Endothelial cell of umbilical vein (primary cell): ENCODE data around the gene UBE2L6. TPM values are rescaled to one million over a fixed set of nuclear protein-coding genes. Genes with fewer than 3 reads are reported as not detected.

Source experiments
- BruUV-seq: library from RNA; stranded (reverse); fragments of 400-500 nt; replicated peaks from 2 replicates; lab custom pipeline; 2021; lab: Mats Ljungman, UMichigan
- CTCF ChIA-PET: fragments of 300-600, 350-600 bp; sonication (Branson Sonifier 250); formaldehyde crosslinking; loops from one replicate; lab custom pipeline; 2021; ENCODE audit warnings: antibody characterized with exemption, inconsistent platforms; lab: Charles Lee
- POLR2A ChIA-PET: fragments of 300-600, 350-600 bp; sonication (Branson Sonifier 250); formaldehyde crosslinking; loops from one replicate; lab custom pipeline; 2021; ENCODE audit warnings: antibody characterized with exemption, inconsistent platforms; lab: Charles Lee
- DNase-seq: peaks from one replicate; pipeline ENCODE4 v3.0.0-alpha.2; 2011; ENCODE audit warnings: low read depth, low spot score
- FAIRE-seq: peaks from 2 replicates; lab custom pipeline; 2011; peaks lifted over from hg19 to GRCh38; lab: Jason Lieb, UNC
- H2AFZ ChIP-seq: 2 replicates; pipeline ENCODE4 v1.6.0; 2012; ENCODE audit warnings: low read depth, low read length, control low read depth, inconsistent platforms
- H3K27ac ChIP-seq: 2 replicates; pipeline ENCODE4 v1.5.1; 2011; ENCODE audit warnings: low read depth, mild to moderate bottlenecking, control low read depth, low read length, moderate library complexity; ENCODE audit not compliant: insufficient read depth
- H3K27me3 ChIP-seq, 2 experiments: 2 replicates each; pipeline versions ENCODE4 v1.6.0 to v1.6.1; 2011; ENCODE audit warnings: low read length in 2 of 2, mixed read lengths in 1 of 2; ENCODE audit not compliant: control insufficient read depth in 2 of 2, insufficient read depth in 2 of 2
- H3K36me3 ChIP-seq, 2 experiments: 2 replicates in 1 of 2; 3 replicates in 1 of 2; pipeline ENCODE4 v1.5.1; 2011; ENCODE audit warnings: low read length in 2 of 2, mild to moderate bottlenecking in 1 of 2, moderate library complexity in 1 of 2; ENCODE audit not compliant: control insufficient read depth in 2 of 2, insufficient read depth in 2 of 2; ENCODE audit errors: extremely low read depth in 1 of 2
- H3K4me1 ChIP-seq: 3 replicates; pipeline ENCODE4 v1.5.1; 2011; ENCODE audit warnings: mild to moderate bottlenecking, low read length; ENCODE audit not compliant: control insufficient read depth, insufficient read depth; ENCODE audit errors: extremely low read depth
- H3K4me2 ChIP-seq: 2 replicates; pipeline ENCODE4 v1.6.1; 2011; ENCODE audit warnings: low read length, control low read depth, mixed read lengths; ENCODE audit not compliant: insufficient read depth
- H3K4me3 ChIP-seq, 3 experiments: fragments of 200-600 bp in 1 of 3; sonication (generic), shearing (Covaris generic) in 1 of 3; replicated peaks in 1 of 3; 2 replicates each; pipeline ENCODE4 v1.5.1; 2011 to 2016; ENCODE audit warnings: control low read depth in 3 of 3, low read length in 3 of 3, mild to moderate bottlenecking in 2 of 3, inconsistent platforms in 1 of 3, low read depth in 1 of 3, moderate library complexity in 1 of 3; ENCODE audit not compliant: insufficient read depth in 1 of 3
- H3K79me2 ChIP-seq: 2 replicates; pipeline ENCODE4 v1.6.0; 2012; ENCODE audit warnings: low read length, inconsistent platforms; ENCODE audit not compliant: control insufficient read depth, insufficient read depth
- H3K9ac ChIP-seq: replicated peaks from 2 replicates; pipeline ENCODE3; 2011; ENCODE audit warnings: low read length, control low read depth; ENCODE audit not compliant: insufficient read depth; ENCODE audit errors: extremely low read depth
- H3K9me1 ChIP-seq: replicated peaks from 3 replicates; pipeline ENCODE4 v1.6.0; 2011; ENCODE audit warnings: mild to moderate bottlenecking, low read length; ENCODE audit not compliant: control insufficient read depth, insufficient read depth; ENCODE audit errors: extremely low read depth
- H3K9me3 ChIP-seq: replicated peaks from 2 replicates; pipeline ENCODE4 v1.5.1; 2012; ENCODE audit warnings: low read length, inconsistent platforms; ENCODE audit not compliant: control insufficient read depth, insufficient read depth
- H4K20me1 ChIP-seq: replicated peaks from 2 replicates; pipeline ENCODE3; 2011; ENCODE audit warnings: mild to moderate bottlenecking, low read length; ENCODE audit not compliant: control insufficient read depth, insufficient read depth; ENCODE audit errors: extremely low read depth
- EZH2 ChIP-seq: IDR thresholded peaks from 2 replicates; pipeline ENCODE4 v1.6.1; 2012; ENCODE audit warnings: borderline replicate concordance, low read depth, mild to moderate bottlenecking, moderate library complexity, low read length, inconsistent platforms; ENCODE audit not compliant: severe bottlenecking
- GATA2 ChIP-seq: IDR thresholded peaks from 2 replicates; pipeline ENCODE4 v1.7.0; 2011; ENCODE audit warnings: low read depth, mild to moderate bottlenecking, moderate library complexity, mixed read lengths, low read length; ENCODE audit not compliant: insufficient read length, insufficient read depth
- MAX ChIP-seq: IDR thresholded peaks from 2 replicates; pipeline ENCODE4 v1.6.1; 2011; ENCODE audit not compliant: insufficient read depth, insufficient read length
- MYC ChIP-seq: IDR thresholded peaks from one replicate; pipeline ENCODE4 v1.6.1; 2011; ENCODE audit warnings: mild to moderate bottlenecking, low read depth, low read length
- dilution Hi-C: fragments of 300-500 bp; cut with MboI; formaldehyde crosslinking; loops from one replicate; pipeline ENCODE4 v1.15.0; 2019; ENCODE audit warnings: low sequenced_read_pairs; ENCODE audit not compliant: extremely low pct_ligation_motif_present
- intact Hi-C: fragments of 100-400 bp; cut with micrococcal nuclease; formaldehyde crosslinking; loops from one replicate; pipeline ENCODE4 v1.10.0; 2022
- polyA plus RNA-seq, 4 experiments: library from polyadenylated mRNA; depleted of rRNA in 3 of 4; stranded (reverse) in 3 of 4; unstranded in 1 of 4; fragments of >200 nt; gene quantifications; 2 replicates each; pipeline versions ENCODE4 v1.2.1 to v1.2.3, GENCODE V29; 2011 to 2012; ENCODE audit warnings: missing spikeins in 1 of 4
- total RNA-seq: library from RNA; stranded (reverse); gene quantifications from 2 replicates; pipeline ENCODE4 v1.2.3, GENCODE V29; 2021
- TF ChIP-seq, protein P1 (sequence below), 2 donors: IDR thresholded peaks; 1 replicate in 1 of 2; 2 replicates in 1 of 2; pipeline ENCODE4 v1.5.1; 2011; ENCODE audit warnings: low read length in 2 of 2, mild to moderate bottlenecking in 2 of 2, moderate library complexity in 2 of 2, control low read depth in 1 of 2, inconsistent platforms in 1 of 2, low read depth in 1 of 2; ENCODE audit not compliant: insufficient read depth in 1 of 2; ENCODE audit errors: extremely low read depth in 1 of 2

Gene UBE2L6
- total and polyA plus RNA-seq, 2 donors (not counting 3 experiments of a cell fraction or from before 2014, with no cell fraction given) = 22.3 to 25.2 TPM

DNA sequence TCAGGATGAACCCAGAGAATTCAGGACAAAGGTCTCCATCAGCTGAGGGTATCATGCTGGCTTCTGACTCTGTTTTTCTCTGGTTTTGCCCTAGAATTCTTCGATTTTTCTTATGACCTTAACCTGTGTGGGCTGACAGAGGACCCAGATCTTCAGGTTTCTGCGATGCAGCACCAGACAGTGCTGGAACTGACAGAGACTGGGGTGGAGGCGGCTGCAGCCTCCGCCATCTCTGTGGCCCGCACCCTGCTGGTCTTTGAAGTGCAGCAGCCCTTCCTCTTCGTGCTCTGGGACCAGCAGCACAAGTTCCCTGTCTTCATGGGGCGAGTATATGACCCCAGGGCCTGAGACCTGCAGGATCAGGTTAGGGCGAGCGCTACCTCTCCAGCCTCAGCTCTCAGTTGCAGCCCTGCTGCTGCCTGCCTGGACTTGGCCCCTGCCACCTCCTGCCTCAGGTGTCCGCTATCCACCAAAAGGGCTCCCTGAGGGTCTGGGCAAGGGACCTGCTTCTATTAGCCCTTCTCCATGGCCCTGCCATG lies 46.8 kb upstream of the UBE2L6 start:
- no peak for FAIRE-seq
- H3K27ac ChIP-seq = no peak overlapping the region
- no peak overlapping the region for H2AFZ ChIP-seq
- DNase-seq = no peak
- no peaks in the 10 kb centered on the region for H3K4me1 ChIP-seq
- H3K36me3 ChIP-seq = no peaks in the 10 kb centered on the region
- ChIA-PET POLR2A (no interaction called here), CTCF (interaction anchor here (1.9 to 3.6 kb wide), 2 partner anchors 30 to 46 kb away, joined by 4 to 10 read pairs; partner anchors contain the start of gene UBE2L6)
- H3K79me2 ChIP-seq = no peaks in the 10 kb centered on the region
- no peaks in the 10 kb centered on the region for H4K20me1 ChIP-seq
- dilution Hi-C loops (no loop called here), intact Hi-C loops (no loop called here)
- BruUV-seq = no TSS peak
- no peak overlapping the region for H3K4me2 ChIP-seq
- no peaks in the 10 kb centered on the region for H3K9me1 ChIP-seq
- no peak overlapping the region for H3K9ac ChIP-seq
- H3K9me3 ChIP-seq = no peaks in the 10 kb centered on the region
- no peak overlapping the region for H3K4me3 ChIP-seq
- H3K27me3 ChIP-seq = peaks cover 0 to 4% of the 10 kb centered on the region in 2 experiments
- TF ChIP-seq MYC (no peak), MAX (no peak), EZH2 (no peak), GATA2 (no peak)
- TF ChIP-seq, protein P1, sequence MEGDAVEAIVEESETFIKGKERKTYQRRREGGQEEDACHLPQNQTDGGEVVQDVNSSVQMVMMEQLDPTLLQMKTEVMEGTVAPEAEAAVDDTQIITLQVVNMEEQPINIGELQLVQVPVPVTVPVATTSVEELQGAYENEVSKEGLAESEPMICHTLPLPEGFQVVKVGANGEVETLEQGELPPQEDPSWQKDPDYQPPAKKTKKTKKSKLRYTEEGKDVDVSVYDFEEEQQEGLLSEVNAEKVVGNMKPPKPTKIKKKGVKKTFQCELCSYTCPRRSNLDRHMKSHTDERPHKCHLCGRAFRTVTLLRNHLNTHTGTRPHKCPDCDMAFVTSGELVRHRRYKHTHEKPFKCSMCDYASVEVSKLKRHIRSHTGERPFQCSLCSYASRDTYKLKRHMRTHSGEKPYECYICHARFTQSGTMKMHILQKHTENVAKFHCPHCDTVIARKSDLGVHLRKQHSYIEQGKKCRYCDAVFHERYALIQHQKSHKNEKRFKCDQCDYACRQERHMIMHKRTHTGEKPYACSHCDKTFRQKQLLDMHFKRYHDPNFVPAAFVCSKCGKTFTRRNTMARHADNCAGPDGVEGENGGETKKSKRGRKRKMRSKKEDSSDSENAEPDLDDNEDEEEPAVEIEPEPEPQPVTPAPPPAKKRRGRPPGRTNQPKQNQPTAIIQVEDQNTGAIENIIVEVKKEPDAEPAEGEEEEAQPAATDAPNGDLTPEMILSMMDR (IDR thresholded peaks at IDR 0.05; ENCODE audit: extremely low read depth in 1 of 2, insufficient read depth in 1 of 2, low read depth in 1 of 2, low read length in 2 of 2) = no peak
